ENCODE data around the gene NTRK2.

Gene NTRK2

DNA sequence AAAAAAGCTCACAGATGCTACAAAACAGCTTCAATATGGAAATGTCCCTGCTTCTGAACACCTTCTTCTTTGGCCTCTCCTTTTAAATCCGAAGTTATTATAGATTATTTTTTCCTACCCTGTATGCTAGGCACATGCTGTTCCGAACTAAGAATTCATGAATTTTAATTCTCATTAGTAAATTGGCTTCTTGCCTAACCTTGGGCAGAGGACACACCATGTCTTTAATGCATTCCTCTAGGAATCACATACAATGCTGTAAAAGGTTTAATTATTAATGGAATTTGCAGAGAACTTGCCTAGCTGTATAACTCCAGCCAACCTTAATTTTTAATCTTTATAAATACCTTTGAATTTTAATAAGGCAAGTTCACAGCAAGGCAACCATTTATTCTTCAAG, 234.4 kb downstream of the NTRK2 start:
- no peak for ATAC-seq
- TF ChIP-seq ZNF70 (CRISPR knock-in tag; IDR thresholded peaks at IDR 0.05) (no peak), ARNTL (CRISPR knock-in tag; IDR thresholded peaks at IDR 0.05; ENCODE audit: borderline replicate concordance, low read depth) (no peak), ZC3H10 (CRISPR knock-in tag; IDR thresholded peaks at IDR 0.05) (no peak), ZFP3 (CRISPR knock-in tag; IDR thresholded peaks at IDR 0.05) (no peak), ZNF565 (CRISPR knock-in tag; conservative IDR thresholded peaks at IDR 0.05; ENCODE audit: low read depth) (no peak), ESRRG (CRISPR knock-in tag; IDR thresholded peaks at IDR 0.05) (no peak), TOX (CRISPR knock-in tag; IDR thresholded peaks at IDR 0.05; ENCODE audit: borderline replicate concordance) (no peak), CSDC2 (CRISPR knock-in tag; IDR thresholded peaks at IDR 0.05) (no peak), OSR1 (CRISPR knock-in tag; IDR thresholded peaks at IDR 0.05) (no peak), BACH2 (CRISPR knock-in tag; IDR thresholded peaks at IDR 0.05; ENCODE audit: borderline replicate concordance) (no peak), ZFP30 (CRISPR knock-in tag; IDR thresholded peaks at IDR 0.05) (no peak), PPARA (CRISPR knock-in tag; IDR thresholded peaks at IDR 0.05; ENCODE audit: borderline replicate concordance) (no peak), TCF4 (CRISPR knock-in tag; IDR thresholded peaks at IDR 0.05; ENCODE audit: borderline replicate concordance) (no peak), SNAI2 (CRISPR knock-in tag; IDR thresholded peaks at IDR 0.05) (no peak), ISL1 (CRISPR knock-in tag; IDR thresholded peaks at IDR 0.05) (no peak)
- TF ChIP-seq, protein P1, sequence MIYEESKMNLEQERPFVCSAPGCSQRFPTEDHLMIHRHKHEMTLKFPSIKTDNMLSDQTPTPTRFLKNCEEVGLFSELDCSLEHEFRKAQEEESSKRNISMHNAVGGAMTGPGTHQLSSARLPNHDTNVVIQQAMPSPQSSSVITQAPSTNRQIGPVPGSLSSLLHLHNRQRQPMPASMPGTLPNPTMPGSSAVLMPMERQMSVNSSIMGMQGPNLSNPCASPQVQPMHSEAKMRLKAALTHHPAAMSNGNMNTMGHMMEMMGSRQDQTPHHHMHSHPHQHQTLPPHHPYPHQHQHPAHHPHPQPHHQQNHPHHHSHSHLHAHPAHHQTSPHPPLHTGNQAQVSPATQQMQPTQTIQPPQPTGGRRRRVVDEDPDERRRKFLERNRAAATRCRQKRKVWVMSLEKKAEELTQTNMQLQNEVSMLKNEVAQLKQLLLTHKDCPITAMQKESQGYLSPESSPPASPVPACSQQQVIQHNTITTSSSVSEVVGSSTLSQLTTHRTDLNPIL (CRISPR knock-in tag; IDR thresholded peaks at IDR 0.05; ENCODE audit: low read depth): no peak
- TF ChIP-seq, protein P2, sequence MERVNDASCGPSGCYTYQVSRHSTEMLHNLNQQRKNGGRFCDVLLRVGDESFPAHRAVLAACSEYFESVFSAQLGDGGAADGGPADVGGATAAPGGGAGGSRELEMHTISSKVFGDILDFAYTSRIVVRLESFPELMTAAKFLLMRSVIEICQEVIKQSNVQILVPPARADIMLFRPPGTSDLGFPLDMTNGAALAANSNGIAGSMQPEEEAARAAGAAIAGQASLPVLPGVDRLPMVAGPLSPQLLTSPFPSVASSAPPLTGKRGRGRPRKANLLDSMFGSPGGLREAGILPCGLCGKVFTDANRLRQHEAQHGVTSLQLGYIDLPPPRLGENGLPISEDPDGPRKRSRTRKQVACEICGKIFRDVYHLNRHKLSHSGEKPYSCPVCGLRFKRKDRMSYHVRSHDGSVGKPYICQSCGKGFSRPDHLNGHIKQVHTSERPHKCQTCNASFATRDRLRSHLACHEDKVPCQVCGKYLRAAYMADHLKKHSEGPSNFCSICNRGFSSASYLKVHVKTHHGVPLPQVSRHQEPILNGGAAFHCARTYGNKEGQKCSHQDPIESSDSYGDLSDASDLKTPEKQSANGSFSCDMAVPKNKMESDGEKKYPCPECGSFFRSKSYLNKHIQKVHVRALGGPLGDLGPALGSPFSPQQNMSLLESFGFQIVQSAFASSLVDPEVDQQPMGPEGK (CRISPR knock-in tag; IDR thresholded peaks at IDR 0.05; ENCODE audit: borderline replicate concordance): no peak
- TF ChIP-seq, protein P3, sequence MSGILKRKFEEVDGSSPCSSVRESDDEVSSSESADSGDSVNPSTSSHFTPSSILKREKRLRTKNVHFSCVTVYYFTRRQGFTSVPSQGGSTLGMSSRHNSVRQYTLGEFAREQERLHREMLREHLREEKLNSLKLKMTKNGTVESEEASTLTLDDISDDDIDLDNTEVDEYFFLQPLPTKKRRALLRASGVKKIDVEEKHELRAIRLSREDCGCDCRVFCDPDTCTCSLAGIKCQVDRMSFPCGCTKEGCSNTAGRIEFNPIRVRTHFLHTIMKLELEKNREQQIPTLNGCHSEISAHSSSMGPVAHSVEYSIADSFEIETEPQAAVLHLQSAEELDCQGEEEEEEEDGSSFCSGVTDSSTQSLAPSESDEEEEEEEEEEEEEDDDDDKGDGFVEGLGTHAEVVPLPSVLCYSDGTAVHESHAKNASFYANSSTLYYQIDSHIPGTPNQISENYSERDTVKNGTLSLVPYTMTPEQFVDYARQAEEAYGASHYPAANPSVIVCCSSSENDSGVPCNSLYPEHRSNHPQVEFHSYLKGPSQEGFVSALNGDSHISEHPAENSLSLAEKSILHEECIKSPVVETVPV (CRISPR knock-in tag; IDR thresholded peaks at IDR 0.05): no peak
- TF ChIP-seq, protein P4, sequence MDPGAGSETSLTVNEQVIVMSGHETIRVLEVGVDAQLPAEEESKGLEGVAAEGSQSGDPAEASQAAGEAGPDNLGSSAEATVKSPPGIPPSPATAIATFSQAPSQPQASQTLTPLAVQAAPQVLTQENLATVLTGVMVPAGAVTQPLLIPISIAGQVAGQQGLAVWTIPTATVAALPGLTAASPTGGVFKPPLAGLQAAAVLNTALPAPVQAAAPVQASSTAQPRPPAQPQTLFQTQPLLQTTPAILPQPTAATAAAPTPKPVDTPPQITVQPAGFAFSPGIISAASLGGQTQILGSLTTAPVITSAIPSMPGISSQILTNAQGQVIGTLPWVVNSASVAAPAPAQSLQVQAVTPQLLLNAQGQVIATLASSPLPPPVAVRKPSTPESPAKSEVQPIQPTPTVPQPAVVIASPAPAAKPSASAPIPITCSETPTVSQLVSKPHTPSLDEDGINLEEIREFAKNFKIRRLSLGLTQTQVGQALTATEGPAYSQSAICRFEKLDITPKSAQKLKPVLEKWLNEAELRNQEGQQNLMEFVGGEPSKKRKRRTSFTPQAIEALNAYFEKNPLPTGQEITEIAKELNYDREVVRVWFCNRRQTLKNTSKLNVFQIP (CRISPR knock-in tag; IDR thresholded peaks at IDR 0.05; ENCODE audit: borderline replicate concordance, low read depth): no peak

DNA sequence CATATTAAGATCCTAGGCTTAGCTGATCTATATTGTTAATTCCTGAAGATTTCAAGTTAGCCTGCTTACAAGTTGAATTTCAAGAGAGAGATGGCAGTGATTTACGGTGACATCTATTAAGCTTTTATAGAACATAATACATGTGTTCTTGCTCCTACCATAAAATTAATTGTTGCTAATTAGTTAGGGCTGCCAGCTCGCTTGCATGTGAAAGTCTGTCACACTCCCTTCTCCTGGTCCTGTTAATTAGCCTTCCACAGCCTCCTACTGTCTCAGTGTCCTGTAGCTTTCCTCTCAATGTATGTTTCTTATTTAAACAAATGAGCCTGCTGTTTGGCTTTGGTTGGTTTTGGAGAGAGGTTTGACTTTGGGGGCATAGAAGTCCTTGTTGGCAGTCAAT, 247.2 kb downstream of the NTRK2 start:
- TF ChIP-seq, protein P4 (CRISPR knock-in tag; IDR thresholded peaks at IDR 0.05; ENCODE audit: borderline replicate concordance, low read depth): no peak
- TF ChIP-seq, protein P3 (CRISPR knock-in tag; IDR thresholded peaks at IDR 0.05): no peak
- TF ChIP-seq, protein P5, sequence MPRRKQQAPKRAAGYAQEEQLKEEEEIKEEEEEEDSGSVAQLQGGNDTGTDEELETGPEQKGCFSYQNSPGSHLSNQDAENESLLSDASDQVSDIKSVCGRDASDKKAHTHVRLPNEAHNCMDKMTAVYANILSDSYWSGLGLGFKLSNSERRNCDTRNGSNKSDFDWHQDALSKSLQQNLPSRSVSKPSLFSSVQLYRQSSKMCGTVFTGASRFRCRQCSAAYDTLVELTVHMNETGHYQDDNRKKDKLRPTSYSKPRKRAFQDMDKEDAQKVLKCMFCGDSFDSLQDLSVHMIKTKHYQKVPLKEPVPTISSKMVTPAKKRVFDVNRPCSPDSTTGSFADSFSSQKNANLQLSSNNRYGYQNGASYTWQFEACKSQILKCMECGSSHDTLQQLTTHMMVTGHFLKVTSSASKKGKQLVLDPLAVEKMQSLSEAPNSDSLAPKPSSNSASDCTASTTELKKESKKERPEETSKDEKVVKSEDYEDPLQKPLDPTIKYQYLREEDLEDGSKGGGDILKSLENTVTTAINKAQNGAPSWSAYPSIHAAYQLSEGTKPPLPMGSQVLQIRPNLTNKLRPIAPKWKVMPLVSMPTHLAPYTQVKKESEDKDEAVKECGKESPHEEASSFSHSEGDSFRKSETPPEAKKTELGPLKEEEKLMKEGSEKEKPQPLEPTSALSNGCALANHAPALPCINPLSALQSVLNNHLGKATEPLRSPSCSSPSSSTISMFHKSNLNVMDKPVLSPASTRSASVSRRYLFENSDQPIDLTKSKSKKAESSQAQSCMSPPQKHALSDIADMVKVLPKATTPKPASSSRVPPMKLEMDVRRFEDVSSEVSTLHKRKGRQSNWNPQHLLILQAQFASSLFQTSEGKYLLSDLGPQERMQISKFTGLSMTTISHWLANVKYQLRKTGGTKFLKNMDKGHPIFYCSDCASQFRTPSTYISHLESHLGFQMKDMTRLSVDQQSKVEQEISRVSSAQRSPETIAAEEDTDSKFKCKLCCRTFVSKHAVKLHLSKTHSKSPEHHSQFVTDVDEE (CRISPR knock-in tag; IDR thresholded peaks at IDR 0.05): no peak
- TF ChIP-seq TCF4 (CRISPR knock-in tag; IDR thresholded peaks at IDR 0.05; ENCODE audit: borderline replicate concordance) (no peak), ZNF70 (CRISPR knock-in tag; IDR thresholded peaks at IDR 0.05) (no peak), ZC3H10 (CRISPR knock-in tag; IDR thresholded peaks at IDR 0.05) (no peak), ZFP30 (CRISPR knock-in tag; IDR thresholded peaks at IDR 0.05) (no peak), ZNF8 (CRISPR knock-in tag; IDR thresholded peaks at IDR 0.05) (no peak), ZNF565 (CRISPR knock-in tag; conservative IDR thresholded peaks at IDR 0.05; ENCODE audit: low read depth) (no peak), BACH2 (CRISPR knock-in tag; IDR thresholded peaks at IDR 0.05; ENCODE audit: borderline replicate concordance) (no peak), PPARA (CRISPR knock-in tag; IDR thresholded peaks at IDR 0.05; ENCODE audit: borderline replicate concordance) (no peak), SNAI2 (CRISPR knock-in tag; IDR thresholded peaks at IDR 0.05) (no peak), GLIS3 (CRISPR knock-in tag; IDR thresholded peaks at IDR 0.05) (no peak), TOX (CRISPR knock-in tag; IDR thresholded peaks at IDR 0.05; ENCODE audit: borderline replicate concordance) (no peak), ESRRG (CRISPR knock-in tag; IDR thresholded peaks at IDR 0.05) (no peak)
- TF ChIP-seq, protein P1 (CRISPR knock-in tag; IDR thresholded peaks at IDR 0.05; ENCODE audit: low read depth): no peak
- ATAC-seq: no peak
